Activated naive CD4-positive, alpha-beta T cell treated with anti-CD3 and anti-CD28 coated beads, Interleukin-2, amount 50 U/mL, for 72 hours (primary cell): ENCODE data around the gene SP110. TPM values are rescaled to one million over a fixed set of nuclear protein-coding genes. Genes with fewer than 3 reads are reported as not detected.
"Not testable (repeated sequence)": the region's sequence is repeated elsewhere in the genome, so short reads cannot be mapped to it uniquely, and the experiment has no call there.

Experiments
- ATAC-seq, 2 donors: fragments of 150-1000 bp; cut with Tn5 transposase; 2 replicates each; pipeline ENCODE4 v1.10.0; 2021; ENCODE audit warnings: mild to moderate bottlenecking in 2 of 2, moderate library complexity in 2 of 2
- DNase-seq, 2 donors: peaks; one replicate each; pipeline ENCODE4 v3.0.0; 2021 to 2022; ENCODE audit warnings: low spot score in 2 of 2
- H3K27ac Mint-ChIP-seq, 2 donors: one replicate each; pipeline ENCODE4 v1.8.0; 2022; ENCODE audit warnings: mild to moderate bottlenecking in 2 of 2, mixed read lengths in 2 of 2
- H3K36me3 Mint-ChIP-seq, 2 donors: one replicate each; pipeline ENCODE4 v1.8.0; 2022; ENCODE audit warnings: mixed read lengths in 2 of 2
- H3K9me3 Mint-ChIP-seq, 2 donors: one replicate each; pipeline ENCODE4 v1.8.0; 2022; ENCODE audit warnings: mixed read lengths in 2 of 2
- total RNA-seq, 2 donors: library from RNA; stranded (reverse); gene quantifications; one replicate each; pipeline ENCODE4 v1.2.3, GENCODE V29; 2022

Gene SP110
- total RNA-seq, 2 donors from 2014 or later: 61.0 to 148 TPM

DNA sequence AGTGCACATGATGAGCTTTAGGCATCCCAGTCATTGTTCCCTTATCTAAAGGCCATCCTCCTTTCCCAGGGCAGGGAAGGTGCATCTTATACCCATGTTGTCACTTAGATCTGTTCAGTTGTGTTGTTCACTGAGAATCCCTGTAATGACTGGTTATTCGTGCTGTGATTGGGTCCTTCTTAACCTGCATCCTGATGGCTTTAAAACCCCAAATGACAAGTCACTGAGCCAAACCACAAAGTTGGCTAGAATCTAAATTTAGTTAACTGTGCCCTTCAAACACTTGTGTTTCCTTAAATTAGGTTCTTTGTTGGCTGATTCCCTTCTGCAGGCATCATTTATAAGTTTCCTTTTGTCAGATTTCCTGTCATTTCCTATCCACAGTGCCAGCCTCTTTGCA lies 92.6 kb downstream of the SP110 start:
- ATAC-seq (no peak), DNase-seq (no peak)
- no peak overlapping the region for H3K27ac Mint-ChIP-seq
- H3K9me3 Mint-ChIP-seq: no peaks in the 10 kb centered on the region
- no peaks in the 10 kb centered on the region for H3K36me3 Mint-ChIP-seq

DNA sequence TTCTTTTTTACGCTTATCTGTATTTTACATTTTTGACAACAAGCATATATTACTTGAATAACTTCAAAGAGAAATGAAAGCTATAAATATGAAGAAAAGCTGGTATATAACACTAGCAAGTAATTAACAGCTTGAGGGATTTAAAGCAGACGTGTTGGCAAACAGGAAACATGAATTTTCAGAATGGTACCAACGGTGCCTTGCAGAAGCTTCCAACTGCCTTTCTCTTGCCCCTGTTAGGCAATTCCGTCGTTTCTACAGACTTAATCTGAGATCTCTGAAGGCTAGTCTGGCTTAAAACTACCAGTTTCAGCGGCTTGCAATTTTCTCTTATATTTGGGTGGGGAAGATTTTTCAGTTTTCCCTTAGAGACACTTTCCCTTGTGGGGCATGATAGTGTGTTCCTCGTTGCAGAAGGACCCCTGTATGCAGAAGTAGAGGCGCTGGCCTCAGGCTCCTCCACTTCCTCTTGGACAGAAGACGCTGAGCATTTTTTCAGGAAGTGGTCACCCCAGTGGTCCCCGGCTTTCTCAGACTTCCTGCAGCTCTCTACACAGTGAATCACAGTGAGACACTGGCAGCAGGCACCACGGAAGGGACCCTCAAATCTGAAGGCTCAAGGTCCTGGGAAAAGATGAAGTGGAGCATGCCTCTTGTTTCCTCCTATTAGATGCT lies 94.9 kb downstream of the SP110 start:
- DNase-seq: no peak
- no peak overlapping the region for H3K27ac Mint-ChIP-seq

GRCh38 chr2:230124235-230124634 lies 95.5 kb downstream of the SP110 start:
- no peak for ATAC-seq
- H3K36me3 Mint-ChIP-seq: no peaks in the 10 kb centered on the region
- H3K27ac Mint-ChIP-seq: no peak overlapping the region
- DNase-seq: no peak
- peaks cover 3 to 8% of the 10 kb centered on the region in 2 donors for H3K9me3 Mint-ChIP-seq

More for the DNA sequence above, 94.9 kb downstream of the SP110 start:
- ATAC-seq: peak in 1 of 2 donors; percentile 36
- peaks cover 3 to 8% of the 10 kb centered on the region in 2 donors for H3K9me3 Mint-ChIP-seq
- no peaks in the 10 kb centered on the region for H3K36me3 Mint-ChIP-seq

- H3K9me3 Mint-ChIP-seq: peaks cover 3 to 14% of the 10 kb centered on the region in 2 donors
- H3K36me3 Mint-ChIP-seq, ATAC-seq, H3K27ac Mint-ChIP-seq, DNase-seq: not testable (repeated sequence)
Measured at GRCh38 chr2:230120376-230120775, 99.4 kb downstream of the SP110 start.

DNA sequence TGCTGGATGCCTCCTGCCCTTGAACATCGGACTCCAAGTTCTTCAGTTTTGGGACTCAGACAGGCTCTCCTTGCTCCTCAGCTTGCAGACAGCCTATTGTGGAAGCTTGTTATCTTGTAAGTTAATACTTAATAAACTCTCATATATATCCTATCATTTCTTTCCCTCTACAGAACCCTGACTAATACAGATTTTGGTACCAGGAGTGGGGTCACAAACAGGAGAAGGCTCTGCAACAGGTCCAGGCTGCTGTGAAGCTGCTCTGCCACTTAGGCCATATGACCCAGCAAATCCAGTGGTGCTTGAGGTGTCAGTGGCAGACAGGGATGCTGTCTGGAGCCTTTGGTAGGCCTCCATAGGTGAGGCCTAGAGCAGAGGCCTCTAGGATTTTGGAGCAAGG lies 100.0 kb downstream of the SP110 start:
- not testable (repeated sequence) for H3K36me3 Mint-ChIP-seq, H3K27ac Mint-ChIP-seq, DNase-seq, ATAC-seq
- H3K9me3 Mint-ChIP-seq: peaks cover 3 to 20% of the 10 kb centered on the region in 2 donors

Other genes starting within 250 kb of the SP110 start
- gene SLC16A14, start 151.1 kb downstream of the SP110 start, total RNA-seq: under 1 TPM in 1 of 2 donors, not detected in 1; 0.58 TPM
- 10 to 100 TPM; 75.8 to 77.7 TPM for gene SP140, start 5.8 kb upstream of the SP110 start, total RNA-seq
- 10 to 100 TPM; 52.8 to 71.2 TPM for gene SP140L, start 107.2 kb upstream of the SP110 start, total RNA-seq
- gene SP100, start 196.2 kb upstream of the SP110 start, total RNA-seq: 100 to 1,000 TPM; 139 to 220 TPM